HG03520 (cell line): ENCODE data around the gene HDAC11.
"Not testable (repeated sequence)": the region's sequence is repeated elsewhere in the genome, so short reads cannot be mapped to it uniquely, and the experiment has no call there.

ENCODE experiments used
- ATAC-seq: cut with Tn5 transposase; IDR thresholded peaks from one replicate; pipeline ENCODE4 v1.9.1; 2021; ENCODE audit warnings: mild to moderate bottlenecking, moderate library complexity; ENCODE audit not compliant: unreplicated experiment

The HDAC11 gene

GRCh38 chr3:13521749-13522148 is 41.6 kb downstream of the HDAC11 start:
- ATAC-seq, result not testable (repeated sequence)

DNA sequence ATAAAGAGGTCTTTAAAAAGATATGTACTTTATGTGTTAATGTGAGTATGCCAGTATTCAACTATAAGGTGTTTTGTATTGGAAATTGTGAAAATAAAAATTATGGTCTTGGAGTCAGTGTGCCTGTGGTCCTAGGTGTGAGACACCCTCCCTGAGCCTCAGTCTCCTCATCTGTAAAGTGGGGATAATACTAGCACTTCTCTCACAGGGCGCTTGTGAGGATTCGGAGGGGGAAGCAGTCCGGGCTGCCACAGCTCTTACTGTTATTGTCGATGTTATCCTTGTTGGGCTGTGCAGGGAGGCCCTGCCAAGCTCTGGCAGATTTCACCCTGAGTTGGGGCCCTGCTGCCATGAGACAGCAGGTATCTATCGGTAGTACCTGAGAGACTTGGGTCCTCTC is 42.1 kb downstream of the HDAC11 start:
- ATAC-seq, result no peak

DNA sequence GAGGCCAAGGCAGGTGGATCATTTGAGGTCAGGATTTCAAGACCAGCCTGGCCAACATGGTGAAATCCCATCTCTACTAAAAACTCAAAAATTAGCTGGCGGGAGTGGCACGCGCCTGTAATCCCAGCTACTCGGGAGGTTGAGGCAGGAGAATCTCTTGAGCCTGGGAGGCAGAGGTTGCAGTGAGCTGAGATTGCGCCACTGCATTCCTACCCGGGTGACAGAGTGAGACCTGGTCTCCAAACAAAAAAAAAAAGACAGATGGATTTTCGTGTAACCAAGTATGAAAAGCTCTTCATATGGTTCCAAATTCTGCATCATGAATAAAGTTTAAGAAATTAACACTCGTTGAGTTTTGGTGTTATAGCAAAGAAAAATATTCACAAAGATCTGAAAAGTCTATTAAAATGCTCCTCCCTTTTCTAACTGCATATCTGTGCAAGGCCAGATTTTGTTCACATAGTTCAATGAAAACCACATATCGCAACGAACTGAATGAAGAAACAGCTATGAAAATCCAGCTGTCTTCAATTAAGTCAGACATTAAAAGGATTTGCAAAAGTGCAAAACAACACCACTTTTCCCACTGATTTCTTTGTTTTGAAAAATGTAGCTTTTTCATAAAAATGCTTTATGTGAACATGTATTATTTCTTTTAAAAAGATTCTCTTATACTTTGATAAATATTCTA is 45.0 kb downstream of the HDAC11 start:
- no peak for ATAC-seq

DNA sequence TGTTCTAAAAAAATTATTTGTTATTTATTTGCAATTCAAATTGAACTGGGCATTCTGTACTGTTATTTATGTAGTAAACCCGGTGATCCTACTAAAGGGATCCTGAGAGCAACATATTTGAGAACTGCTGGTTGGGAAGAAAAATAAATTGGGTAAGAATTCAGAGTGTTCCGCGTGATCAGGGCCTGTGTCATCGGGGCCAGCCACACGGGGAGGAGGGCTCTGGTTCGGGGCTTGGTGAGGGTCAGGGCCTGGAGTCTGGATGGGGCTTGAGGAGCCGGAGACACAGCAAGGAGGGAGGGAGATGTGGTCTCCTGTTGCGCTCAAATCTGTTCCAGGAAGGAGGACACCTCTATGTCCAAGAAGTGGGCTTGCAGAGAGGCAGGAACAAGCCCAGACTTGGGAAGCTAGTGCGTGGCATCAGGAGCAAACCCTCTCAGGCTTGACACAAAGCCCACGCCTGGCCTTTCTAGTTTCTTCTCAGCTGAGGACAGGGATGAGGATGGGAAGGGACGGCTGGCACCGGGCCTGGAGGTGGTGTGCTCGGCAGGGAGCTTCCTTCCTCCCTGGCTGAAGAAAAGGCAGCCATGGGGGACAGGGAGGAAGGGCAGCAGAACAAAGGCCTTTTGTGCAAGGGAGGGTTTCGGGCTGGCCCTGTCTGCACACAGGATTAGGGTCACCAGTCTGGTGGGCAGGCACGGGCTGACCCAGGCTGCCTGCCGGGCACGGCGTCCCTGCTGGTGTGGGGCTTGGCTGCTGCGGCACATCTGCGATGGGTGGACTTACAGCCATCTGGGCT is 45.9 kb downstream of the HDAC11 start:
- no peak for ATAC-seq

- ATAC-seq, result no peak
Measured at GRCh38 chr3:13526626-13526949, 46.5 kb downstream of the HDAC11 start.

GRCh38 chr3:13528217-13528867 is 48.2 kb downstream of the HDAC11 start:
- no peak for ATAC-seq

DNA sequence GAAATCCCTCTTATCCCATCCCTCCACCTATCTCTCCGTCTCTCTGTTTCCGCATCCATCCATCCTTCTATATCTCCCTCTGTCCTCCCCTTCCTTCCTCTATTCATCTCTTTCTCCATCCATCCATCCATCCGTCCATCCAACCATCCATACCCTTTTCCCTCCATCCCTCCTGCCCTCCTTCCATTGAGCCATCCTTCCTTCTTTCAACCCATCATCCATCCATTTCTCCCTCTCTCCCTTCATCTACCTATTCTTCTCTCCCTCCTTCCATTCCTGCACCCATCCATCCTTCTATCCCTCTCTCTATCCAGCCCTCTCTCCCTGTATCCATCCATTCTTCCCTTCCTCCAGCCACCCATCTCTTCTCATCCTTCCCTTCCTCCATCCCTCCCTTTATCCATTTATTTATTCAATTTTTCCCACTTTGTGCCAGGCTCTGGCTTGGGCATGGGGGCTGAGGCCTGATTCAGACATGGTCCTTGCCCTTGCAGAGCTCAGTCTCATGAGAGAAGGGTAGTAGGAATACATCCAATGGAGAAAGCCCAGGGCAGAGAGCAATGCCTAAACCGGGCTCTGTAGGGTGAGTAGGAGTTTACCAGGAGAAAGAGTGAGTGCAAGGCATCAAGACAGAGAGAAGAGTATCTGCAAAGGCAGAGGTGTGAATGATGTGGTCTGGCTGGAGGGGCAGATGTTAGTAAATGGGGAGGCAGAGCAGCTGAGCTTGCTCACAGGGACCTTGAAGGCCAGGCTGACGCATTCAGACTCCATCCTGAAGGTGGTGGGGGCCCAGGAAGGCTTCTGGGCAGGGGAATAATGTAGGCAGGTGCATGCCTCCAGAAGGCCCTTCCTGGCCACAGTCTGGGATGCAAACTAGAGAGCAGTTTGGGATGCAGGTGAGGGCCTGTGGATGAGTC is 49.3 kb downstream of the HDAC11 start:
- ATAC-seq, result no peak

DNA sequence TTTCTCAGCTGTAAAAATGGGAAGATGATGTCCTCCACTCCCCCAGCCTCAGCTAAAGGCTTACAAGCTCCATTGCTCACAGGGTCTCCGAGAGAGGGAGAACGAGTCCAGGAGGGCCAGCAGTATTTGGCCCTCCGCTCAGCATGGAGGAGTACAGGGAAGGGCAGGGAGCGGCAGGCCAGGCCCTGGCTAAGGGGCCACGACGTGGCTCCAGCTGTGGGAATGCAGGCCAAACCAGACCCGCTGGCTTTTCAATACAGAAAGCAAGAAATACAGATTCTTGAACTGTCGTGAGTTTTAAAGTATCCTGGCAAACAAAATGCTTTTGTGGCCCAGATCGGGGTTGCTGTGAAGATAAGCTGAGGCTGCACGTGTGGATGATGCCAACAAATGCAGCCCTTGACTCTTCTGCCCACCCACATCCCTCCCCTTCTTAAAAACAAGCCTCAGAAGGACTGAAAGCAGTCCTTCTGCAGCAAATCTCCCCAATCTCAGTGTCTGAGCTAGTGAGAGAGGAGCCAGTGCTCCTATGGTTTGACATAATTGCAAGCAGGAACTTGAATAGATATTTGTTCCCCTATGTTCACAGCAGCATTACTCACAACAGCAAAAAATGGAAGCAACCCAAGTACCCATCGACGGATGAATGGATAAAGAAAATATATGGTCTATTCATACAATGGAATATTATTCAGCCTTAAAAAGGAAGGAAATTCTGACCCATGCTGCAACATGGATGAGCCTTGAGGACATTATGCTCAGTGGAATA is 50.3 kb downstream of the HDAC11 start:
- no peak for ATAC-seq

DNA sequence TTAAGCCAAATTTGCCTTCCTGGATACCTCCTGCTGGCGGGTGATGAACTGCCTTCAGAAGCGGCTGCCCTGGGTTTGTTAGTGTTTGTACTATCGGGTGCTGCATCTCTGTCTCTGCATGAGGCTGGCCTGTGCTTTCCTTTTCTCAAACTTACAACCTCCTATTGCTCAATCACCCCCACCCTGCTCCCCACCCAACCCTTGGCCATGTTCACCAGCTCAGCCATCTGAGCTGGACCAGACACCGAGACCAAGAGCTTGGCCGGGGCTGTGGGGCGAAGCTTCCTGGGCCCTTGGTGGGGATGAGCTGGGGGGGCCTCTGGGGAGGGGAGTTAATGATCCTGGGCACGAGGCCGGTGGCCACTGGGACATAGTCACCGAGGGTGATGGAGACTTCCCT is 52.0 kb downstream of the HDAC11 start:
- no peak for ATAC-seq

DNA sequence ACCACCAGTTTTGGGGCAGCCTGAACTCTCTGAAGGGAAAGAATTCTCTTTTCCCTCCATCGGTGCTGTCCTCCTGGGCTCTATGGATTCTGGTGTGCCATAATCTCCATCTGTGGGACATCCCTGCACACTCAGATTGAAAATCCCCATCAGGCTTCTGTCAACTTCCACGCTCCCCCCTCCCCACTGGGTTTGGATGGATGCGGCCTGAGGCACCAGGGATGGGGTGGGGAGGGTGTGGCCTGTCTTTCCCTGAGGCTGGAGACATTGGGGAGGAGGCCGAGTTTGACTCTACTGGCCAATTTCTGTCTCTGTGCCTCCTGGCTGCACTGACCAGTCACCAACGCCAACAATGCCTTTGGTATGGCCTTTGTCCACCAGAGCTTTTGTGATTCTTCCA is 52.5 kb downstream of the HDAC11 start:
- ATAC-seq, result no peak

DNA sequence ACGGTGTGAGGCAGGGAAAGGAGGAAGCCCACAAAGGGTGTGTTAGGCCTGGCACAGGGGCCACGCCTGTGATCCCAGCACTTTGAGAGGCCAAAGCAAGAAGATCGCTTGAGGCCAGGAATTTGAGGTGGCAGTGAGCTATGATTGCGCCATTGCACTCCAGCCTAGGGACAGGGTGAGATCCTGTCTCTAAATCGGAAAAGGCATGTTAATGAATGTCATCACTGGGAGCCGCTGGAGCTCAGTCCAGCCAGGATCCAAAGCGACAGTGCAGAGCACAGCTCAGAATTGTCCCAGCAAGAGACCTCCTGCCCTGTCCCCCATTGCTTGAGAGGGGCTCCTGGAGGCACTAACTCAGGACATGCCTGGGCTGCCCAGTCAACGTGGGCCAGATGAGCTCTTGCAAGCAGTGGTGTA is 53.8 kb downstream of the HDAC11 start:
- ATAC-seq, result no peak

DNA sequence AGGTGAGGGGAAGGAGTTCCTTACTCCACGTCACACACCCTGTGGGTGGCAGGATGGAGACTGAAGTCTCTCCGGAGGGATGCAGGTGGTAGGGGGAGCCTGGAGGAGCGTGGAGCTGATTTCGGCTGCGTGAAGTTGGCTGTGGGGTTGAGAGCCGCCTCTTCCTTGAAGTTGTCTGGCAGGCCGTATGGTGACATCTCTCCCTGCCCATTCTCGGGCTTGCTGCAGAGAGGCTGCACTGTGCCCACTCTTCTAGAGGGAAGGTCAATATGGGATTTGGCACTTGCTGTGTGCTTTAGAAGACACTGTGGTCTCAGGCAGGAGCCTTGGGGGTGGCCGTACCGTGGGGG is 55.4 kb downstream of the HDAC11 start:
- no peak for ATAC-seq

DNA sequence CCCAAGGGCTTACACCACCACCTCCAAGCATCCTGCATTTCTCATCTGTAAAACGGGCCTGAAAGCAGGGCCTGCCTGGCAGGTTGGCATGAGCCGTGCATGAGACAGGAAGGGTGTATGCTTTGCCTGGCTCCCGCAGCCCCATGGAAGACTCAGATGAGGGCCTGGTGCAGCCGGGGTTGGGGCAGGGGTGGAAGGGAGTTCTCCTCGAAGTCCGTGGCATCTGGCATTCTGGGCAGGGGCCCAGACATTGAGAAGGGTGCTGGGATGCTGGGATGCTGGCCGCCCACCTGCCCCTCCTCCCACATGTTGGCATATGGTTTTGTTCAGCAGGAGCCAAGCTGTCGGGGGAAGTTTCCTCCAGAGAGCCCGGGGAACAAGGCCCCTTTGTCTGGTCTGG is 55.8 kb downstream of the HDAC11 start:
- no peak for ATAC-seq

- ATAC-seq, result no peak
Measured at GRCh38 chr3:13536432-13536831, 56.3 kb downstream of the HDAC11 start.

DNA sequence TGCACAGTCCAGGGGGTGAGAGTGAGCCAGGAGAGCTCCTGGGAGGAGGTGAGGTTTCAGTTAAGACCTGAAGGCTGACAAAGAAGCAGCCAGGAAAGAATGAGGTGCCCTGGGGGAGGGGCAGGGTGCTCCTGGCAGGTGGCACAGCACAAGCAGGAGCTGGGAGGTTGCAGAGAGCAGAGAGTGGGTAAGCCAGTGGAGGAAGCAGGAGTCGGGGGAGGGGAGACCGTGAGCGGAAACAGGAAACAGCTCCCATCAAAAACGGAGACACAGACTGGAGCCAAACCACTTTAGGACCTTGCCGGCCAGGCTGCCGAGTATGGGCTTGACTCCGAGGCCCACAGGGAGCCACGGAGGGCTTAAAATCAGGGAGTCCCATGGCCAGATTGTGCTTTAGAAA is 56.7 kb downstream of the HDAC11 start:
- ATAC-seq, result no peak

DNA sequence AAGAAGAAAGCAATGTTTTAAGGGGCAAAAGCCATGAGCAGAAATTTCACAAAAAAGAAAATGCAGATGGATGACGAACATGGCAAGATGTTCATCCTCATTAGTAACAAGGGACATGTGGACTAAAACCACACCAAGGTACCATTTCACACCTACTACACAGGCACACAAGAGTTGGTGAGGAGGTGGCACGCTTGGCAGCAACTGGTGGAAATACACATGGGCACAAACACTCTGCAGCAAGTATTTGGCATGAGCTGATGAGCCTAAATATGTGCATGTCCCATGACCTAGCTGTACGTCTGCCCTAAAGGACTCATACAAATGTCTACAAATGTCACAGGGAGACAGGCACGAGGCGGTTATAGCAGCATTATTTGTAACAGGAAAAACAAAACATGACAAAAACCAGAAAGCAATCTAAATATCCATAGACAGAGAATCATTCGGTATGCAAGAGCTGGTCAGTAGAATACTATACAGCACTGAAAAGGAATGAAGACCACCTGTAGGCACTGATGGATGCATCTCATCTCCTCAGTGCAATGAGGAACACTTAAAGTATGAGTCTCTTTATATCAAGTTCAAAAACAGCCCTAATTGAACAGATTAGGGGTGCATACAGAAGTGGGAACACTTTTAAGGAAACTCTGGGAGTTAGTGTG is 57.3 kb downstream of the HDAC11 start:
- ATAC-seq, result no peak

- ATAC-seq, result no peak
Measured at GRCh38 chr3:13537909-13538296, 57.8 kb downstream of the HDAC11 start.

DNA sequence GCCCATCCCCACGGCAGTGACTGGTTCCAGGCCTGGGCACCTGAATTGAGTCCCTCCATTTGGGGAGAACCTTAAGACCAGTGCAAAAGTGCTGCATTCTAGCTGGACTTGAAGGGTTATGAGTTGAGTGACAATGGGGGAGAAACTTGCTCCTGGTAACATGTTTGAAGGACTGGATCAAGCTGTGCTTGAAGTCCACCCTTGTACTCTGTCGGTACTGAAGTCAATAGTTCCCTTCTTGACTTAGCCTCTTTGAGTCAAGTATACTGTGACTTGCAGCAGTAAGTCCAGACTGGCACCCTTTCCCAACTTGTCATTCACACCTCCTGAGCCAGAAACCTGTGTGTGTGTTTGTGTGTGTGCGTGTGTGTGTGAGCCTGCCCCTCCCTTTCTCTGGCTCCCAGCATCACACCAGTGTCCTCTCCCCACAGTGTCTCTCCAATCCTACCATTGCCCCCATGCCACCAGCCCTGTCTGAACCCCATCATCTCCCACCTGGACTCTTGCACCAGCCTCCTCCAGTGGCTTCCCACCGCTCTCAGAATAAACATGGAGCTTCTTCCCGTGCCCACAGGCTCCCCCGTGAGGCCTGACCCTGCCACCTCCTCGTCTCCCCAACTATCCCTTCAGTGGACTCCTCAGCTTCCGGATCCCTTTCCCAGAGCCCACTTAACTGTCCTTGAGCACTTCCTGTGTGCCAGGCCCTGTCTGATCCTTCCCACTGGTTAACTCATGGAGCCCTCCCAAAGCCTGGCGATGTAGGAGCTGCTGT is 58.6 kb downstream of the HDAC11 start:
- no peak for ATAC-seq

DNA sequence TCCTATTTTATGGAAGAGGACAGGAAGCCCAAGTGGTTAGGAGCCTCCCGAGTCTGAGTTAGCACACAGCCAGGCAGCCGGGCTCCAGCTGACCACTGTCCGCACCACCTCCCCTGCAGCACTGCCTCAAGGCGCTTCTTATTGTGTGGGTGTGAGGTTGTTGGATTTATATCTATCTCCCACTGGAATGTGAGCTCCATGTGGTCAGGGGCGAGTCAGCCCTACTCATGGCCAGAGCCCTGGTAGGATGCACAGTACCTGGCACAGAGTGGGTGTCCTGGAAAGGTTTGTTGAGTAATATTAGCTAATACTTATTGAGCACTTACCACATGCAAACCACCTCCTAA is 59.2 kb downstream of the HDAC11 start:
- no peak for ATAC-seq
